HG03280 (cell line): ENCODE measurements around the gene SNX6.
"Not testable (repeated sequence)": the region's sequence is repeated elsewhere in the genome, so short reads cannot be mapped to it uniquely, and the experiment has no call there.

ENCODE experiments used
- ATAC-seq: cut with Tn5 transposase; IDR thresholded peaks from one replicate; pipeline ENCODE4 v1.9.1; 2021; ENCODE audit warnings: mild to moderate bottlenecking, moderate library complexity; ENCODE audit not compliant: unreplicated experiment

Gene SNX6

GRCh38 chr14:34629657-34630529 is at the start of gene SNX6:
SNX6 (minus strand) TSS chr14:34630148; CDS start chr14:34630116, 32 bp downstream.
- peak; percentile 98 for ATAC-seq

GRCh38 chr14:34678735-34679134 is 48.8 kb upstream of the SNX6 start:
- no peak for ATAC-seq

DNA sequence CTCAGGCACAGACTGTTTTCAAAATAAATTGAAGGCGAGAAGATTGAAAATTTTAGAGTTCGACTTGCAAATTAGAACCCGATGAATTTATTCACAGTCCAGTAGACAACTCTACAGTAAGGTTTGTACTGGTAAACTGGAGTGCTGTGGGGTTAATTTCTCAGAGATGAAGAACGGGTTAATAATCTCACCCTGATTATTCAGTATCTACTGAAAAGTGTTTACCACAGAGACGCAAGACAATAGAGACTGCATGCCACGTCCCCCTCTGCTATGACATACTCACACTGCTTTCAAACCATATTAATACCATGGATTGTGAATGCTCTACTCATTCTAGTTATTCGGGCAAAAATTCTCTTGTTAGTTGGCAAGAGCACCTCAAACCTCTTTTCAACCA is 48.4 kb upstream of the SNX6 start:
- no peak for ATAC-seq

DNA sequence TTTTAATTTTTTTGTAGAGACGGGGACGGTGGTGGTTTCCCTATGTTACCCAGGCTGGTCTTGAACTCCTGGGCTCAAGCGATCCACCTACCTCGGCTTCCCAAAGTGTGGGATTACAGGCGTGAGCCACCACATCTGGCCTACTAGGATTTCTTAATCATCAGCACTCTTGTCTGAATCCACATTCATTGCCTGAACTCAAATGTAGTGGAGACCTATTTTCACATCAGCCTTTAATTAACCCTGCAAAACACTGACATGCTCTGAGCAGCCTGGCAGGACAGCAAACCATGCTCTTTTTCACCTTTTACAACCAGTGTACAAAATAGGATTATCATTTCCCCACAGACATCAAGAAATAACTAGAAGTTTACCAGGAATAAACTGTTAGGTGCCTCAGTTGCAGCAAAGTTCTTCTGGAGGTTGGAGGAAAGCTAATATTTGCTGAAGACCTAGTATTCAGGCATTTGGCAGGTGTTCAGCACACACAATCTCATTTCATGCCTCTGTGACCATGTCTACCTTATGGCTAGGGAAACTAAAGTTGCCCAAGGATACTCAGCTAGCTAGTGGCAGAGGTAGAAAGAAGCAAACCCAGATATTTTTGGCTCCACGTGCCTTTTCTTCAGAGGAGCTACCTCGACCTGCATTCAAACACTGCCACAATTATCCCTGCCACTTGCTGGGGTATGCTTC is 46.7 kb upstream of the SNX6 start:
- ATAC-seq = no peak

DNA sequence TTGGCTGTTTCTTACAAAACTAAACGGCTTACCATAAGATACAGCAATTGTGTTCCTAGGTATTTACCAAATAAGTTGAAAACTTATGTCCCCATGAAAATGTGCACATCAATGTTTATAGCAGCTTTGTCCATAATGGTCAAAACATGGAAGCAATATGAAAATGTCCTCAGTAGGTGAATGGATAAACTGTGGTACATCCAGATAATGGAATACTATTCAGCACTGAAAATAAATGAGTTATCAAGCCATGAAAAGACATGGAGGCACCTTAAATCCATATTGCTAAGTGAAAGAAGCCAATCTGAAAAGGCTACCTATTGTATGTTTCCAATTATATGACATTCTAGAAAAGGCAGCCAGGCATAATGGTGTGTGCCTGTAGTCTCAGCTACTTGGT is 43.8 kb upstream of the SNX6 start:
- no peak for ATAC-seq

DNA sequence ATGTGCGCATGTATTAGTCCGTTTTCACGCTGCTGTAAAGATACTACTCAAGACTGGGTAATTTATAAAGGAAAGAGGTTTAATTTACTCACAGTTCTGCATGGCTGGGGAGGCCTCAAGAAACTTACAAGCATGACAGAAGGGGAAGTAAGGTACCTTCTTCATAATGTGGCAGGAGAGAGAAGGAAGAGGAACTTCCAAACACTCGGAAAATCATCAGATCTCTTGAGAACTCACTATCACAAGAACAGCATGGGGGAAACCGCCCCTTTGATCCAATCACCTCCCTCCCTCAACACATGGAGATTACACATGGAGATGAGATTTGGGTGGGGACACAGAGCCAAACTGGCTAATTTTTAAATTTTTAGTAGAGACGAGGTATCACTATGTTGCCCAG is 41.8 kb upstream of the SNX6 start:
- ATAC-seq = no peak

DNA sequence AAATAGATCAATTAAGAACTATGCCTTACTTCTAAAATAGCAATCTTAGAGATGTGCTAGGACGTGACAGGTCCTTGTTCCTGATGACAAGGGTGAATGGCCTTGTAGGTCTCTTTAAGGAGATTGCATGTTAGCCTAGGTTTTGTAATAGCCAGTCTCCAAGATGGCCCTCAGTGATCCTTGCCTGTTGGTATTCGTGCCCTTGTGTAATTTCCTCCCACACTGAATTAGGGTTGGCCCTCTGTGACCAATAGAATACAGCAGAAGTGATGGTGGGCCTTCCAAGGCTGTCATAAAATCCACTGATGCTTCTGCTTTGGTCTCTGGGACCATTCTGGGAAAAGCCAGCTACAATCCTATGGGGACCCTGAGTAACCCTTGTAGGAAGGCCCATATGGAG is 38.2 kb upstream of the SNX6 start:
- no peak for ATAC-seq

DNA sequence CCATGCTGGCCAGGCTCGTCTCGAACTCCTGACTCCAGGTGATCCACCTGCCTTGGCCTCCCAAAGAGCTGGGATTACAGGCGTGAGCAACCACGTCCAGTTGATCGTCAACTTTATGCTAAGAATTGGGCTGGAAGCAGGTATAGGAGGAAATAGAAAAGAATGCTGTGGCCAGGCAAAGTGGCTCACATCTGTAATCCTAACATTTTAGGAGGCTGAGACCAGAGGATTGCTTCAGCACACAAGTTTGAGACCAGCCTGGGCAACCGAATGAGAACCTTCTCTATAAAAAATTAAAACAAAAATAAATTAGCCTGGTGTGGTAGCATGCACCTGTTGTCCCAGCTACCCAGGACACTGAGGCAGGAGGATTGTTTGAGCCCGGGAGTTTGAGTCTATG is 37.1 kb upstream of the SNX6 start:
- no peak for ATAC-seq

DNA sequence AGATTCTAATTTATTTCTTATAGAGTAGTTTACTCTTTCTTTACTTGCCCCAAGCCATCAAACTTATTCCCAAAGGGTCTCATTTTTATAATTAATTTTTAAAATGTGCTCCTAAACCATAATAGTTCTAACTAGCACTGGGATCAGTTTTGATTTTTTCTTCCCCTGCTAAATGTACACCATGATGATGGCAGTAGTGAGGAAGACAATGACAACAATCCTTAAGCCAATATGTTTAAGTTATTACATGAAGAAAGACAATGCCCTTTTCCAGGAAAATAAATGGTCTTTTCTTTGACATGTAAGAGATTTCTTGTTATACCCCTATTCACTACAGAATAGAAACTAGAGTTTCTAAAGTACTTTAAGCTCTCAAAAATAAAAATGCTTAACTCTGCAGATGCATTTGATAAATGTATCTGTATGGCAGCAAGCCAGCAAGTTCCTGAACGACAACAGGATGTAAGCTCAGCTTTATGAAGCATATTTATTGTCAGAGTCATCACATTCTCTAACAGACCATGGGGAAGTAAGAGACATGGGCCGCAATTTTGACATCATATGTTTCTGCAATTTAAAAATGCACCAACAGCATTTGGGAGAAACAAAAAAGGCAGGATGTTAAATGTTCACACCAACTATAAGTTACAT is 36.0 kb upstream of the SNX6 start:
- ATAC-seq = no peak

GRCh38 chr14:34662561-34663088 is 32.7 kb upstream of the SNX6 start:
- ATAC-seq = no peak

DNA sequence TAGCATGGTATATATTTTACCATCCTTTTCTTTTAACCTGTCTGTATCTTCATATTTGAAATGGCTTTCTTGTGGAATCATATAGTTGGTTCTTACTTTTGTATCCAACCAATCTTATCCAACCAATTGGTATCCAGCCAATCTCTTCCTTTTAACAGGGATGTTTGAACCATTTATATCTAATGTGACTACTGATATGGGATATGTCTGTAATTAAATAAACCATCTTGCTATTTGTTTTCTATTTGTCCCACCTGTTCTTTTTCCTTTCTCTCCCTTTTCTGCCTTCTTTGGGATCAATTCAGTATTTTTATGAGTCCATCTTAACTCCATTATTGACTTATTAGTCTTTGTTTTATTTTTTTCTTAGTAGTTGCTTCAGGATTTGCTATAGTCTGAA is 30.8 kb upstream of the SNX6 start:
- ATAC-seq = no peak

DNA sequence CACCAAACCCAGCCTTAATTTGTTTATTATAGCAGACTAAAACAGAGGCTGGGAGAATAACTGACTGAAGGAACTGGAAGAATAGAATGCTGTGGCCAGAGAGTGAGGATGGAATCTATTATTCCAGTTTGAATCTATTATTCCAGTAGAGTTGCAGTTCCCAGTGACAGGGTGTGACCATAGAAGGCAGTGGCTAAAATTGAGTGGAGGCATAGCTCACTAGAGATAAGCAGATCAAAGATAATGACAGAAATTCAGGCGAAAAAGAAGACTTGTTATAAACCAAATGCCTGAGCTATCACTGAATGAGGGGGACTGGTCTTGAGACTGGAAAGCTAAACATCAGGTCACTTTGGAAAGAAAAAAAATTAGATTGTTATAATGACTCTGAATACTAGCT is 26.0 kb upstream of the SNX6 start:
- no peak for ATAC-seq

GRCh38 chr14:34653073-34653472 is 23.1 kb upstream of the SNX6 start:
- not testable (repeated sequence) for ATAC-seq

DNA sequence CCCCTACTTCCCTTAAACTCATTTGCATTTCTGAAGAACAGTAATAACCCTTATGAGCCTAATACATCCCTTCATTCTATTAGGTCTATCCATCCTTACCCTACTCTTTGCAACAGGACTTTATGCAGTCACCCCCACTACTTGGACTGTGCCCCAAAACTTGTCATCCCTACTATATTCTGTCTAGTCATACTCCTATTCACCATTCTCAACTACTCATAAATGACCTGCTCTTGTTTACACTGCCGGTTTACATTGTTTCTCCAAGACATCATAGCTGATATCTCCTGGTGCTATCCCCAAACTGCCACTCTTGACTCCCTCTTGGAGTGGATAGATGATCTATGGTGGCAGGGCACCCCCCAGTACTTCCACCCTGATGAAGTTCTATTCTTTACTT is 22.4 kb upstream of the SNX6 start:
- ATAC-seq = not testable (repeated sequence)

GRCh38 chr14:34650786-34651584 is 21.0 kb upstream of the SNX6 start:
- no peak for ATAC-seq

- ATAC-seq = not testable (repeated sequence)
These were observed 20.1 kb upstream of the SNX6 start for GRCh38 chr14:34650006-34650405.

GRCh38 chr14:34649344-34649743 is 19.4 kb upstream of the SNX6 start:
- no peak for ATAC-seq

- no peak for ATAC-seq
These were observed 16.8 kb upstream of the SNX6 start for GRCh38 chr14:34646570-34647255.

- no peak for ATAC-seq
These were observed 13.4 kb upstream of the SNX6 start for GRCh38 chr14:34643361-34643760.

GRCh38 chr14:34642595-34642994 is 12.6 kb upstream of the SNX6 start:
- ATAC-seq = no peak
